K562 (cell line): Measurements from ENCODE around the gene UBL5. TPM values are rescaled to one million over a fixed set of nuclear protein-coding genes. Genes with fewer than 3 reads are reported as not detected.

Experiments used
- ATAC-seq: fragments of 200-7000 bp; cut with Tn5 transposase; 3 replicates; pipeline ENCODE4 v1.9.1; 2020; ENCODE audit warnings: moderate library complexity
- BruUV-seq: library from RNA; stranded (reverse); fragments of 400-500 nt; replicated peaks from 2 replicates; lab custom pipeline; 2021; lab: Mats Ljungman, UMichigan
- CTCF ChIA-PET: fragments of 300-600 bp; formaldehyde crosslinking; extraction: SDS; loops from one replicate; lab custom pipeline; 2021; ENCODE audit warnings: low intra/inter-chr PET ratio; lab: Yijun Ruan, JAX
- POLR2A ChIA-PET: fragments of 300-600, 350-650 bp; sonication (Branson Sonifier 250); formaldehyde crosslinking; extraction: SDS; loops from one replicate; lab custom pipeline; 2021; ENCODE audit warnings: antibody characterized with exemption, inconsistent platforms; lab: Yijun Ruan, JAX
- DNase-seq, 4 experiments: peaks; one replicate each; pipeline versions ENCODE4 v3.0.0 to v3.0.0-alpha.2; 2011 to 2018; ENCODE audit warnings: low spot score in 3 of 4, mixed read lengths in 3 of 4; ENCODE audit errors: extremely low read depth in 1 of 4
- FAIRE-seq: peaks from 2 replicates; lab custom pipeline; 2011; peaks lifted over from hg19 to GRCh38; lab: Jason Lieb, UNC
- H2AFZ ChIP-seq: 2 replicates; pipeline ENCODE4 v1.6.0; 2011; ENCODE audit warnings: low read depth, low read length, control low read depth, inconsistent platforms
- H3K27ac ChIP-seq: fragments of 200-600 bp; 3 replicates; pipeline ENCODE4 v1.8.0; 2011; ENCODE audit warnings: low read depth, mild to moderate bottlenecking, control low read depth, inconsistent platforms, low read length, moderate library complexity, mixed read lengths; ENCODE audit errors: extremely low read depth
- H3K27me3 ChIP-seq, 2 experiments: fragments of 300-600 bp in 1 of 2; 2 replicates in 1 of 2; 3 replicates in 1 of 2; pipeline versions ENCODE4 v1.6.0 to v1.8.0; 2011; ENCODE audit warnings: inconsistent platforms in 2 of 2, low read length in 2 of 2, mild to moderate bottlenecking in 1 of 2, mixed read lengths in 1 of 2, moderate library complexity in 1 of 2; ENCODE audit not compliant: control insufficient read depth in 2 of 2, insufficient read depth in 2 of 2
- H3K36me3 ChIP-seq: fragments of 300-600 bp; 3 replicates; pipeline ENCODE4 v1.8.0; 2011; ENCODE audit warnings: mild to moderate bottlenecking, low read length, inconsistent platforms; ENCODE audit not compliant: control insufficient read depth, insufficient read depth
- H3K4me1 ChIP-seq, 2 experiments: fragments of 200-600 bp in 1 of 2; replicated peaks in 1 of 2; 2 replicates in 1 of 2; 3 replicates in 1 of 2; pipeline versions ENCODE4 v1.5.1 to v1.8.0; 2011; ENCODE audit warnings: inconsistent platforms in 2 of 2, low read length in 2 of 2, mild to moderate bottlenecking in 1 of 2, mixed read lengths in 1 of 2, moderate library complexity in 1 of 2; ENCODE audit not compliant: control insufficient read depth in 2 of 2, insufficient read depth in 2 of 2
- H3K4me2 ChIP-seq: 2 replicates; pipeline ENCODE4 v1.6.1; 2011; ENCODE audit warnings: low read length, control low read depth, inconsistent platforms, mixed read lengths; ENCODE audit not compliant: insufficient read depth
- H3K4me3 ChIP-seq: fragments of 200-600 bp; sonication (generic), shearing (Covaris generic); 2 replicates; pipeline ENCODE4 v1.5.1; 2016; ENCODE audit warnings: control low read depth, inconsistent platforms
- H3K79me2 ChIP-seq: fragments of 200-600 bp; 3 replicates; pipeline ENCODE4 v1.8.0; 2011; ENCODE audit warnings: low read length, inconsistent platforms; ENCODE audit not compliant: control insufficient read depth, insufficient read depth
- H3K9ac ChIP-seq, 2 experiments: 2 replicates each; pipeline versions ENCODE4 v1.6.0 to v1.6.1; 2011; ENCODE audit warnings: low read depth in 2 of 2, low read length in 2 of 2, control low read depth in 1 of 2, inconsistent platforms in 1 of 2, mild to moderate bottlenecking in 1 of 2, mixed read lengths in 1 of 2; ENCODE audit not compliant: insufficient read depth in 1 of 2
- H3K9me1 ChIP-seq: one replicate; pipeline ENCODE4 v1.6.0; 2011; ENCODE audit warnings: inconsistent platforms, mild to moderate bottlenecking, low read length, moderate library complexity; ENCODE audit not compliant: control insufficient read depth, insufficient read depth
- H3K9me3 ChIP-seq: replicated peaks from 2 replicates; pipeline ENCODE4 v1.5.1; 2011; ENCODE audit warnings: low read depth, low read length, inconsistent platforms; ENCODE audit not compliant: control insufficient read depth, insufficient read depth
- H4K20me1 ChIP-seq: replicated peaks from 2 replicates; pipeline ENCODE4 v1.6.1; 2011; ENCODE audit warnings: low read length, inconsistent platforms, mixed read lengths; ENCODE audit not compliant: control insufficient read depth, insufficient read depth
- ESRRA ChIP-seq: fragments of 450-650 bp; IDR thresholded peaks from 2 replicates; pipeline ENCODE4 v1.6.1; 2014; ENCODE audit warnings: low read depth, mild to moderate bottlenecking, moderate library complexity, borderline replicate concordance
- ILF3 ChIP-seq: fragments of 450-650 bp; IDR thresholded peaks from 2 replicates; pipeline ENCODE4 v1.6.1; 2018; ENCODE audit warnings: antibody characterized with exemption, mild to moderate bottlenecking, moderate library complexity, borderline replicate concordance
- MYBL2 ChIP-seq, 2 experiments: fragments of 450-650 bp in 1 of 2; sonication (generic) in 1 of 2; formaldehyde crosslinking in 1 of 2; IDR thresholded peaks; 2 replicates each; pipeline versions ENCODE4 v1.6.1 to v1.8.1; 2017 to 2022; ENCODE audit warnings: borderline replicate concordance in 1 of 2, inconsistent platforms in 1 of 2, low read depth in 1 of 2, mild to moderate bottlenecking in 1 of 2, missing genetic modification reagents in 1 of 2, moderate library complexity in 1 of 2
- NFIC ChIP-seq: fragments of 450-650 bp; IDR thresholded peaks from 2 replicates; pipeline ENCODE4 v1.6.1; 2017; ENCODE audit warnings: mild to moderate bottlenecking, inconsistent platforms
- PCBP1 ChIP-seq: fragments of 200-400 bp; formaldehyde crosslinking; IDR thresholded peaks from 2 replicates; pipeline ENCODE4 v1.6.1; 2018; ENCODE audit warnings: mild to moderate bottlenecking, low read depth, low read length; ENCODE audit not compliant: poor library complexity, severe bottlenecking
- RHOXF2B ChIP-seq: fragments of 250-450 bp; sonication (Bioruptor Pico); conservative IDR thresholded peaks from 2 replicates; pipeline ENCODE4 v1.5.1; 2021
- THAP7 ChIP-seq: fragments of 250-450 bp; sonication (Bioruptor Pico); IDR thresholded peaks from 2 replicates; pipeline ENCODE4 v1.5.0; 2021
- WGBS: fragments of 100-300 bp; shearing (Covaris generic); methylation state at CpG from one replicate; pipeline ENCODE4 v1.1.6; 2016; ENCODE audit warnings: low coverage, mixed read lengths; ENCODE audit not compliant: insufficient coverage; ENCODE audit errors: missing lambda C conversion rate; 5-methylcytosine and 5-hydroxymethylcytosine counted together
- in situ Hi-C: fragments of 300-500 bp; cut with MboI; formaldehyde crosslinking; loops from 4 replicates; pipeline ENCODE4 v1.15.0; 2018; ENCODE audit warnings: inconsistent platforms, mixed read lengths
- intact Hi-C: fragments of 100-400 bp; cut with micrococcal nuclease; formaldehyde crosslinking; loops from 2 replicates; pipeline ENCODE4 v1.14.2; 2022
- polyA plus RNA-seq, 8 experiments: library from polyadenylated mRNA; depleted of rRNA in 4 of 8; stranded (reverse) in 5 of 8; unstranded in 3 of 8; fragments of >200 nt; fragmentation: Nextera tagmentation in 2 of 8; fragmentation: Illumina TruSeq in 1 of 8; extraction: Ambion mirVana in 2 of 8; extraction: Trizol in 1 of 8; gene quantifications; 2 replicates each; pipeline versions ENCODE4 v1.2.1 to v1.2.3, GENCODE V29; 2011 to 2014; ENCODE audit warnings: inconsistent platforms in 1 of 8, missing spikeins in 1 of 8
- total RNA-seq, 7 experiments: library from RNA; depleted of rRNA in 6 of 7; stranded (reverse); fragments of >200 nt in 6 of 7; fragmentation: Illumina TruSeq in 2 of 7; extraction: Trizol in 2 of 7; gene quantifications; 2 replicates each; pipeline versions ENCODE4 v1.2.1 to v1.2.3, GENCODE V29; 2011 to 2021; ENCODE audit warnings: low replicate concordance in 1 of 7

UBL5 gene
- total and polyA plus RNA-seq, 9 of the 15 experiments (the other 6 are each of a cell fraction or from before 2014, with no cell fraction given) = 410 to 1,266 (median 613) TPM

- TF ChIP-seq RHOXF2B (CRISPR knock-in tag) = no peak
- no peak for TF ChIP-seq THAP7
- TF ChIP-seq ESRRA = no peak
- TF ChIP-seq ILF3 = no peak
- peak; percentile 71 for TF ChIP-seq NFIC
- no peak for TF ChIP-seq MYBL2 (IDR thresholded peaks at IDR 0.05; ENCODE audit: low read depth)
- no peak for TF ChIP-seq MYBL2 (CRISPR knock-in tag; IDR thresholded peaks at IDR 0.05; ENCODE audit: borderline replicate concordance)
- TF ChIP-seq PCBP1 = no peak
- Histone ChIP-seq H3K9ac (no peak overlapping the region), H4K20me1 (no peaks in the 10 kb centered on the region), H3K4me3 (no peak overlapping the region), H2AFZ (no peak overlapping the region), H3K27me3 (no peaks in the 10 kb centered on the region), H3K9me1 (peaks cover 2% of the 10 kb centered on the region), H3K27ac (no peak overlapping the region), H3K4me2 (no peak overlapping the region), H3K36me3 (peaks cover 67% of the 10 kb centered on the region; the same call in 2 of the 3 replicates), H3K79me2 (peaks cover 18% of the 10 kb centered on the region), H3K4me1 (peaks cover 8 to 26% of the 10 kb centered on the region in 2 experiments; a peak in 3 of 5 replicates), H3K9me3 (no peaks in the 10 kb centered on the region)
- ATAC-seq (no peak), FAIRE-seq (no peak), DNase-seq (peak in 1 of 4 experiments; percentile 2)
- intact Hi-C loops (no loop called here), in situ Hi-C loops (no loop called here)
- 92% methylated on average over 1 of the region's 1 CpG for WGBS
- ChIA-PET CTCF (no interaction called here), POLR2A (interaction anchor here (1.4 kb wide), 1 partner anchor 12 kb away, joined by 4 read pairs; the partner anchor contains the start of gene UBL5)
- no TSS peak for BruUV-seq
Measured at GRCh38 chr19:9839415-9839814, 11.7 kb downstream of the UBL5 start.
